22Rv1 (cell line): ENCODE data around the gene CTBP2.
"Not testable (repeated sequence)": the region's sequence is repeated elsewhere in the genome, so short reads cannot be mapped to it uniquely, and the experiment has no call there.

ENCODE experiments used
- H3K27ac ChIP-seq: fragments of 450-650 bp; 2 replicates; pipeline ENCODE4 v1.5.1; 2017
- ZFX ChIP-seq: fragments of 450-650 bp; IDR thresholded peaks from 2 replicates; pipeline ENCODE4 v1.6.1; 2017; ENCODE audit warnings: antibody characterized with exemption, borderline replicate concordance
- TF ChIP-seq, protein P1 (sequence below): fragments of 450-650 bp; IDR thresholded peaks from 2 replicates; pipeline ENCODE4 v1.5.1; 2017; ENCODE audit warnings: mild to moderate bottlenecking

The CTBP2 gene

DNA sequence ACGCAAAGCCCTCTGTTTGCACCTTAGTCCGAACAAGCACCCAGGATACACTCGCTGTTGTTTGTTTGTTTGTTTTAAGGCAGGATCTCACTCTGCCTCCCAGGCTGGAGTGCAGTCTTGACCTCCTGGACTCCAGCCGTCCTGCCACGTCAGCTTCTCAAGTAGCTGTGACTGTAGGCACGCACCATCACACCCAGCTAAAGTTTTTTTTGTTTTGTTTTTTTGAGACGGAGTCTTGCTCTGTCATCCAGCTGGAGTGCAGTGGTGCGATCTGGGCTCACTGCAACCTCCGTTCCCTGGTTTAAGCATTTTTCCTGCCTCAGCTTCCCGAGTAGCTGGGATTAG lies 76.8 kb downstream of the CTBP2 start:
- H3K27ac ChIP-seq = no peak overlapping the region
- TF ChIP-seq, protein P1, sequence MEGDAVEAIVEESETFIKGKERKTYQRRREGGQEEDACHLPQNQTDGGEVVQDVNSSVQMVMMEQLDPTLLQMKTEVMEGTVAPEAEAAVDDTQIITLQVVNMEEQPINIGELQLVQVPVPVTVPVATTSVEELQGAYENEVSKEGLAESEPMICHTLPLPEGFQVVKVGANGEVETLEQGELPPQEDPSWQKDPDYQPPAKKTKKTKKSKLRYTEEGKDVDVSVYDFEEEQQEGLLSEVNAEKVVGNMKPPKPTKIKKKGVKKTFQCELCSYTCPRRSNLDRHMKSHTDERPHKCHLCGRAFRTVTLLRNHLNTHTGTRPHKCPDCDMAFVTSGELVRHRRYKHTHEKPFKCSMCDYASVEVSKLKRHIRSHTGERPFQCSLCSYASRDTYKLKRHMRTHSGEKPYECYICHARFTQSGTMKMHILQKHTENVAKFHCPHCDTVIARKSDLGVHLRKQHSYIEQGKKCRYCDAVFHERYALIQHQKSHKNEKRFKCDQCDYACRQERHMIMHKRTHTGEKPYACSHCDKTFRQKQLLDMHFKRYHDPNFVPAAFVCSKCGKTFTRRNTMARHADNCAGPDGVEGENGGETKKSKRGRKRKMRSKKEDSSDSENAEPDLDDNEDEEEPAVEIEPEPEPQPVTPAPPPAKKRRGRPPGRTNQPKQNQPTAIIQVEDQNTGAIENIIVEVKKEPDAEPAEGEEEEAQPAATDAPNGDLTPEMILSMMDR = no peak
- TF ChIP-seq ZFX = no peak

- no peak overlapping the region for H3K27ac ChIP-seq
- TF ChIP-seq ZFX = no peak
- TF ChIP-seq, protein P1 = no peak
These were observed 77.3 kb downstream of the CTBP2 start for GRCh38 chr10:125082881-125083575.

GRCh38 chr10:125082471-125082870 lies 77.9 kb downstream of the CTBP2 start:
- not testable (repeated sequence) for H3K27ac ChIP-seq

GRCh38 chr10:125081931-125082330 lies 78.4 kb downstream of the CTBP2 start:
- no peak overlapping the region for H3K27ac ChIP-seq
- no peak for TF ChIP-seq ZFX
- TF ChIP-seq, protein P1 = no peak

- no peak overlapping the region for H3K27ac ChIP-seq
- TF ChIP-seq, protein P1 = no peak
- TF ChIP-seq ZFX = no peak
These were observed 79.4 kb downstream of the CTBP2 start for GRCh38 chr10:125080984-125081383.

DNA sequence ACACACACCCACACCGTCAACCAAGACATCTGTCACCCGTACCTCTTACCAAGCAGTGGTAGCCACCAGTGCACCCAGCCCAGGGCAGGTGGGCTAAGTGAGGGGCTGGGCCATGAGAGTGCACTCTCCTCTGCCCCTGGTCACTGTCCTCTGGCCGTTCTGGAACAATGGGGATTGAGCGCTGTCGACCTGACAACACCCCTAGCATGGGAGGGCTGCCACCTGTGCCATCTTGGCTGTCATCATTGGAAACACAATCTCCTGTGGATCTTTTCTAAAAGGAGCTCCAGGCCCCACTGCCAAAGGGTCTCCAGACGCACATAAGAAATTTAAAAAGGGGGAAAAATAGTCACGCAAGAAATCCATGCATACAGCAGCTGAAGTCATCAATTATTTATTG lies 80.1 kb downstream of the CTBP2 start:
- H3K27ac ChIP-seq = no peak overlapping the region
- TF ChIP-seq, protein P1 = no peak
- no peak for TF ChIP-seq ZFX

DNA sequence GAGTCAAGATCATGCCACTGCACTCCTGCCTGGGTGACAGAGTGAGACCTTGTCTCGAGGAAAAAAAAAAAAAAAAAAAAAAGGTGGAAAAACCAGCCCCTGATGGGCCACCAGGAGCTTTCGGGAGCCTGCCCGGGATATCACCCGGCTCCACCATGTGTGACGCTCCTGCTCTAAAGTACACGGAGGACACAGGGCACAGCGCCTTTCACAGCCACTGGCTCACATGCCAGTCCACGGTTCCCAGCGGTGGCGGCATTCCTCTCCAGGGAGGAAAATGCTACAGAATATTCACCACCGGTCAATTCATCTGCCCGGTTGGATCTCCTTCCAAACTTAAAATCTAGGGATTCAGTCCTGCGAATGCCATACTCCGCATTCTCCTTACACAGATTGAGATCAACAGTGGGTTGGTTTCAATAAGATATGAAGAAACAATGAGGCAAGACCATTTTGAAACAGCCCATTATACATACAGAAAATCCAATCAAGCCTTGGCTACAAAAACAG lies 81.2 kb downstream of the CTBP2 start:
- TF ChIP-seq ZFX = no peak
- H3K27ac ChIP-seq = no peak overlapping the region

DNA sequence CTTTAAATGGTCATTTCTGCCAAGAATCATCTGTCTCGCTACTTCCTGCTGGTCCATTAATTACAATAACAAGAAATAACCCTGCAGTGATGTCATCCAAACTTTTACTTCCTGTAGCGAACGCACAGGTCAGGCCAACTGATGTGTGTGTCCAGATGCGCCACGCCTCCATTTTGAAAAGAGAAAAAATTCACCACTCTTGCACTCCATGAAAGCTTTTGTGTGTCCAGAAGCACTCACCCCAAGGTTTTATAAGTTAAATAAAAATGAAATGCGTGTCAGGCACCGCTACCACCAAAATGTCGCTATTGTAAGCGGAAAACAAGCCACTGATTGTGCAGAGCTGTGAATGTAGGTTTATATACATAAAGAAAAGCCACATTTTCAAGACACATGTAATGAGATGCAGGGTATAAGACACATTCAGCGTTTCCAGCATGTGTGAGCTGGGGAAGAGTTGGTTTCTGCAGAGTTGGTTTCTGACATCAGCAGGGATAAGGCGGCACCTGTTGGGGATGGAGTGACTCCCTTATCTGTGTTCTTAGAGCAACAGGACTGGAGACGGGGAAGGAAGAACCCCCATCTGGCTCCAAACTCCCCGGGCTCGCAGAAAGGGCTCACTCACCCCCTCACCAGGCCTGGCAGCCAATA lies 83.3 kb downstream of the CTBP2 start:
- TF ChIP-seq, protein P1 = no peak
- TF ChIP-seq ZFX = no peak
- H3K27ac ChIP-seq = no peak overlapping the region
